Esophagus muscularis mucosa (tissue), 3 donors: ENCODE results near the gene CEP112.

Experiments used
- POLR2A ChIP-seq: fragments of 450-650 bp; IDR thresholded peaks from one replicate; pipeline ENCODE4 v1.6.1; 2017; ENCODE audit warnings: antibody characterized with exemption, moderate library complexity, mild to moderate bottlenecking, low read depth
- POLR2AphosphoS5 ChIP-seq, 2 donors: sonication (generic); formaldehyde crosslinking; IDR thresholded peaks; one replicate each; pipeline ENCODE4 v1.6.1; 2017; ENCODE audit warnings: antibody characterized with exemption in 2 of 2
- TF ChIP-seq, protein P1 (sequence below), 3 experiments: fragments of 200-600 bp in 2 of 3; fragments of 450-650 bp in 1 of 3; sonication (generic) in 2 of 3; IDR thresholded peaks; one replicate each; pipeline ENCODE4 v1.5.1; 2017 to 2019; ENCODE audit warnings: antibody characterized with exemption in 3 of 3, mild to moderate bottlenecking in 2 of 3, moderate library complexity in 1 of 3

DNA sequence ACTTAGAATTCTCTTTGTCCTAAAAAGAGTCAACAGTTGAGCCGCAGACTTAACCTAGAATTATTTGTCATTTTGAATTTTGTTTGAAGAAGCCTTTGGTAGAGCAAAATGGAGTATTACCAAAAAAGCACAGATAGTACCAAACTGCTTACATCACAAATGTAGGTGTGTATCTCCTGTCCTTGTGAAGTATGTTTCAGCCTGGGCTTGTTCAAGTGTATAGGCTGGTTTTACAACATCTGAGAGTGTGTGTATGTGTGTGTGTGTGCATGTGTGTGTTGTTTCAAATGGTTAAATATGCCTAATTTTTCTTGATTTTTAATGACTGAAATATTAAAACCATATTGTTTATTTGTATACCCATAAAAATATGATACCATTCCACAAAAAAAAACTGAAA, 441.8 kb downstream of the CEP112 start:
- TF ChIP-seq, protein P1, sequence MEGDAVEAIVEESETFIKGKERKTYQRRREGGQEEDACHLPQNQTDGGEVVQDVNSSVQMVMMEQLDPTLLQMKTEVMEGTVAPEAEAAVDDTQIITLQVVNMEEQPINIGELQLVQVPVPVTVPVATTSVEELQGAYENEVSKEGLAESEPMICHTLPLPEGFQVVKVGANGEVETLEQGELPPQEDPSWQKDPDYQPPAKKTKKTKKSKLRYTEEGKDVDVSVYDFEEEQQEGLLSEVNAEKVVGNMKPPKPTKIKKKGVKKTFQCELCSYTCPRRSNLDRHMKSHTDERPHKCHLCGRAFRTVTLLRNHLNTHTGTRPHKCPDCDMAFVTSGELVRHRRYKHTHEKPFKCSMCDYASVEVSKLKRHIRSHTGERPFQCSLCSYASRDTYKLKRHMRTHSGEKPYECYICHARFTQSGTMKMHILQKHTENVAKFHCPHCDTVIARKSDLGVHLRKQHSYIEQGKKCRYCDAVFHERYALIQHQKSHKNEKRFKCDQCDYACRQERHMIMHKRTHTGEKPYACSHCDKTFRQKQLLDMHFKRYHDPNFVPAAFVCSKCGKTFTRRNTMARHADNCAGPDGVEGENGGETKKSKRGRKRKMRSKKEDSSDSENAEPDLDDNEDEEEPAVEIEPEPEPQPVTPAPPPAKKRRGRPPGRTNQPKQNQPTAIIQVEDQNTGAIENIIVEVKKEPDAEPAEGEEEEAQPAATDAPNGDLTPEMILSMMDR (IDR thresholded peaks at IDR 0.05) = no peak
- TF ChIP-seq POLR2A (no peak), POLR2AphosphoS5 (IDR thresholded peaks at IDR 0.05) (no peak)
